H9 (cell line): ENCODE measurements around the gene NKAPL. TPM values are rescaled to one million over a fixed set of nuclear protein-coding genes. Genes with fewer than 3 reads are reported as not detected.

Source experiments
- DNase-seq: peaks from one replicate; pipeline ENCODE4 v3.0.0-alpha.2; 2017
- H2AFZ ChIP-seq: one replicate; pipeline ENCODE4 v1.6.1; 2013; ENCODE audit warnings: mild to moderate bottlenecking, low read length, control low read depth, moderate library complexity
- H2AK5ac ChIP-seq: 2 replicates; pipeline ENCODE4 v1.6.1; 2013; ENCODE audit warnings: low read length, control low read depth, mixed read lengths; ENCODE audit not compliant: insufficient read length
- H2BK120ac ChIP-seq: one replicate; pipeline ENCODE4 v1.6.1; 2013; ENCODE audit warnings: low read depth, mild to moderate bottlenecking, low read length, control low read depth, inconsistent platforms; ENCODE audit not compliant: poor library complexity, severe bottlenecking
- H2BK12ac ChIP-seq: 2 replicates; pipeline ENCODE4 v1.6.1; 2013; ENCODE audit warnings: low read length, control low read depth, mixed read lengths, low read depth; ENCODE audit not compliant: insufficient read length
- H2BK15ac ChIP-seq: 2 replicates; pipeline ENCODE4 v1.6.1; 2013; ENCODE audit warnings: low read depth, low read length, control low read depth
- H2BK20ac ChIP-seq: one replicate; pipeline ENCODE4 v1.6.1; 2013; ENCODE audit warnings: low read depth, mild to moderate bottlenecking, low read length, control low read depth, inconsistent platforms; ENCODE audit not compliant: poor library complexity, severe bottlenecking
- H2BK5ac ChIP-seq: 2 replicates; pipeline ENCODE4 v1.6.1; 2013; ENCODE audit warnings: low read length, control low read depth, mixed read lengths; ENCODE audit not compliant: insufficient read length
- H3K14ac ChIP-seq: 2 replicates; pipeline ENCODE4 v1.6.1; 2013; ENCODE audit warnings: low read length, control low read depth; ENCODE audit not compliant: insufficient read depth
- H3K18ac ChIP-seq: 2 replicates; pipeline ENCODE4 v1.6.1; 2013; ENCODE audit warnings: low read depth, mild to moderate bottlenecking, mixed read lengths, low read length, control low read depth; ENCODE audit not compliant: insufficient read length
- H3K23ac ChIP-seq: 2 replicates; pipeline ENCODE4 v1.6.1; 2013; ENCODE audit warnings: low read length, control low read depth, mixed read lengths, low read depth; ENCODE audit not compliant: insufficient read length
- H3K23me2 ChIP-seq: 2 replicates; pipeline ENCODE4 v1.6.1; 2013; ENCODE audit warnings: low read depth, mild to moderate bottlenecking, mixed read lengths, low read length, control low read depth; ENCODE audit not compliant: insufficient read length, poor library complexity, severe bottlenecking
- H3K27ac ChIP-seq: 2 replicates; pipeline ENCODE4 v1.5.1; 2013; ENCODE audit warnings: low read length, control low read depth, mixed read lengths, low read depth; ENCODE audit not compliant: insufficient read length
- H3K27me3 ChIP-seq: 2 replicates; pipeline ENCODE4 v1.6.1; 2013; ENCODE audit warnings: low read length, control low read depth, inconsistent platforms; ENCODE audit not compliant: insufficient read depth
- H3K4ac ChIP-seq: 2 replicates; pipeline ENCODE4 v1.6.1; 2013; ENCODE audit warnings: low read depth, mild to moderate bottlenecking, control low read depth, inconsistent platforms, low read length, moderate library complexity
- H3K4me1 ChIP-seq: 2 replicates; pipeline ENCODE4 v1.6.1; 2013; ENCODE audit warnings: low read length, control low read depth, inconsistent platforms; ENCODE audit not compliant: insufficient read depth
- H3K4me2 ChIP-seq: 2 replicates; pipeline ENCODE4 v1.6.1; 2013; ENCODE audit warnings: low read length, control low read depth, mixed read lengths; ENCODE audit not compliant: insufficient read length, insufficient read depth
- H3K56ac ChIP-seq: 2 replicates; pipeline ENCODE4 v1.6.1; 2013; ENCODE audit warnings: low read depth, mild to moderate bottlenecking, mixed read lengths, low read length, control low read depth; ENCODE audit not compliant: insufficient read length
- H3K79me1 ChIP-seq: 2 replicates; pipeline ENCODE4 v1.6.1; 2013; ENCODE audit warnings: low read depth, mild to moderate bottlenecking, moderate library complexity, low read length, control low read depth, inconsistent platforms; ENCODE audit not compliant: insufficient read depth, poor library complexity, severe bottlenecking
- H3K79me2 ChIP-seq: 2 replicates; pipeline ENCODE4 v1.6.1; 2013; ENCODE audit warnings: low read length, control low read depth, inconsistent platforms; ENCODE audit not compliant: insufficient read depth
- H3K9ac ChIP-seq: 2 replicates; pipeline ENCODE4 v1.6.1; 2013; ENCODE audit warnings: low read length, control low read depth, mixed read lengths; ENCODE audit not compliant: insufficient read length; ENCODE audit errors: extremely low read depth
- H3K9me3 ChIP-seq: one replicate; pipeline ENCODE4 v1.6.1; 2013; ENCODE audit warnings: low read depth, low read length, inconsistent platforms; ENCODE audit not compliant: control insufficient read depth
- H3T11ph ChIP-seq: one replicate; pipeline ENCODE4 v1.6.1; 2013; ENCODE audit warnings: mild to moderate bottlenecking, low read length, control low read depth, inconsistent platforms
- H4K20me1 ChIP-seq: one replicate; pipeline ENCODE4 v1.6.1; 2013; ENCODE audit not compliant: control insufficient read depth, insufficient read length, insufficient read depth
- H4K5ac ChIP-seq: 2 replicates; pipeline ENCODE4 v1.6.1; 2013; ENCODE audit warnings: low read depth, mild to moderate bottlenecking, mixed read lengths, low read length, control low read depth; ENCODE audit not compliant: insufficient read length
- H4K8ac ChIP-seq: replicated peaks from 2 replicates; pipeline ENCODE4 v1.6.1; 2013; ENCODE audit warnings: low read length, control low read depth, mixed read lengths, low read depth; ENCODE audit not compliant: insufficient read length
- H4K91ac ChIP-seq: 2 replicates; pipeline ENCODE4 v1.6.1; 2013; ENCODE audit warnings: low read depth, mild to moderate bottlenecking, moderate library complexity, mixed read lengths, low read length, control low read depth; ENCODE audit not compliant: insufficient read length
- H3K27ac Mint-ChIP-seq, 3 experiments: 2 replicates in 2 of 3; 3 replicates in 1 of 3; pipeline ENCODE4 v1.8.0; 2020 to 2021; ENCODE audit warnings: mixed read lengths in 3 of 3, mild to moderate bottlenecking in 1 of 3, moderate library complexity in 1 of 3
- H3K27me3 Mint-ChIP-seq: 2 replicates; pipeline ENCODE4 v1.8.0; 2021; ENCODE audit warnings: low read depth, mild to moderate bottlenecking, moderate library complexity, mixed read lengths
- H3K36me3 Mint-ChIP-seq, 3 experiments: 2 replicates in 2 of 3; 3 replicates in 1 of 3; pipeline ENCODE4 v1.8.0; 2020 to 2021; ENCODE audit warnings: low read depth in 3 of 3, mixed read lengths in 3 of 3; ENCODE audit not compliant: insufficient read depth in 1 of 3
- H3K4me1 Mint-ChIP-seq, 2 experiments: 2 replicates each; pipeline ENCODE4 v1.8.0; 2020; ENCODE audit warnings: mixed read lengths in 2 of 2
- H3K4me3 Mint-ChIP-seq, 2 experiments: 2 replicates in 1 of 2; 3 replicates in 1 of 2; pipeline ENCODE4 v1.8.0; 2020 to 2021; ENCODE audit warnings: mild to moderate bottlenecking in 2 of 2, mixed read lengths in 2 of 2, moderate library complexity in 1 of 2
- H3K9me3 Mint-ChIP-seq, 2 experiments: 2 replicates in 1 of 2; 3 replicates in 1 of 2; pipeline ENCODE4 v1.8.0; 2020; ENCODE audit warnings: mild to moderate bottlenecking in 2 of 2, mixed read lengths in 2 of 2, moderate library complexity in 1 of 2
- WGBS: extraction: QIAGEN DNeasy Blood & Tissue Kit; methylation state at CpG from one replicate; pipeline ENCODE4 v1.1.7; 2013; ENCODE audit warnings: missing lambda C conversion rate, low lambda C conversion rate, mixed read lengths; ENCODE audit not compliant: insufficient read length; ENCODE audit errors: extremely low coverage; 5-methylcytosine and 5-hydroxymethylcytosine counted together
- total RNA-seq: library from RNA; stranded (reverse); gene quantifications from 2 replicates; pipeline ENCODE4 v1.2.1, GENCODE V29; 2021
- TF ChIP-seq, protein P1 (sequence below): fragments of 200-600 bp; sonication (generic); conservative IDR thresholded peaks from 3 replicates; pipeline ENCODE4 v1.8.0; 2021; ENCODE audit warnings: antibody characterized with exemption, mild to moderate bottlenecking

The NKAPL gene
- total RNA-seq, 1 experiment from 2014 or later, result not detected

DNA sequence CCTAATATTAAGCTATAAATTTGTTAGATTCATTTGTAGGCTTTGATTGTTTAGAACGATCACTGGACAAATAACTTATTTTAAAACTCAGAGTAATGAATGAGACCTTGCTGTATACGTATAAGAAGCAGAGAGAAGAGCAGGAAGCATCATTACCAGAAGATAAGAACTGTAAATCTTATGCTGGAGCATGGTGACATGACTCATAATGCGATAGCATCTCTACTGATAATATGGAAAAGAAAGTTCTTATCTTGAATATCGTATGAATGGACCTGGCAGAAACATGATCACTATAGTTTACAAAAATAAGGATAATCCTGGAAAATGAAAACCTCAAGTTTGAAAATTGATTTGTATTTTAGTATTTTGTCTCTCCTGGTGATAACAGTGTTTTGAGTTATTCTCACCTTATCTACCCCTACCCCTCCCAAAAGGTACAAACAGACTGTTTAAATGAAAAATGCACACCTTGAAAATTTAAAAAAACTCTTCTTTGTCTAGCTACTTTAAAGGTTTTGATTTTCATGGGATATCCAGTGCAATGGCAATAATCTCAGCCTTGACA lies 5.8 kb downstream of the NKAPL start:
- Histone ChIP-seq H2BK5ac (no peak overlapping the region), H2BK120ac (no peak overlapping the region), H4K20me1 (no peaks in the 10 kb centered on the region), H4K91ac (no peak overlapping the region), H3K4ac (no peak overlapping the region), H4K8ac (no peak overlapping the region), H3K4me1 (no peaks in the 10 kb centered on the region), H3T11ph (no peak overlapping the region), H3K9me3 (no peaks in the 10 kb centered on the region), H3K18ac (no peak overlapping the region), H2AK5ac (no peak overlapping the region), H3K14ac (no peak overlapping the region), H2AFZ (no peak overlapping the region), H2BK12ac (no peak overlapping the region), H4K5ac (no peak overlapping the region), H3K23ac (no peak overlapping the region), H3K27me3 (no peaks in the 10 kb centered on the region), H2BK20ac (no peak overlapping the region), H3K79me1 (no peaks in the 10 kb centered on the region), H3K23me2 (peaks cover 4% of the 10 kb centered on the region), H2BK15ac (no peak overlapping the region), H3K56ac (no peak overlapping the region), H3K79me2 (no peaks in the 10 kb centered on the region; the same call in 1 of the 2 replicates), H3K4me2 (no peak overlapping the region), H3K27ac (no peak overlapping the region), H3K9ac (no peak overlapping the region)
- TF ChIP-seq, protein P1, sequence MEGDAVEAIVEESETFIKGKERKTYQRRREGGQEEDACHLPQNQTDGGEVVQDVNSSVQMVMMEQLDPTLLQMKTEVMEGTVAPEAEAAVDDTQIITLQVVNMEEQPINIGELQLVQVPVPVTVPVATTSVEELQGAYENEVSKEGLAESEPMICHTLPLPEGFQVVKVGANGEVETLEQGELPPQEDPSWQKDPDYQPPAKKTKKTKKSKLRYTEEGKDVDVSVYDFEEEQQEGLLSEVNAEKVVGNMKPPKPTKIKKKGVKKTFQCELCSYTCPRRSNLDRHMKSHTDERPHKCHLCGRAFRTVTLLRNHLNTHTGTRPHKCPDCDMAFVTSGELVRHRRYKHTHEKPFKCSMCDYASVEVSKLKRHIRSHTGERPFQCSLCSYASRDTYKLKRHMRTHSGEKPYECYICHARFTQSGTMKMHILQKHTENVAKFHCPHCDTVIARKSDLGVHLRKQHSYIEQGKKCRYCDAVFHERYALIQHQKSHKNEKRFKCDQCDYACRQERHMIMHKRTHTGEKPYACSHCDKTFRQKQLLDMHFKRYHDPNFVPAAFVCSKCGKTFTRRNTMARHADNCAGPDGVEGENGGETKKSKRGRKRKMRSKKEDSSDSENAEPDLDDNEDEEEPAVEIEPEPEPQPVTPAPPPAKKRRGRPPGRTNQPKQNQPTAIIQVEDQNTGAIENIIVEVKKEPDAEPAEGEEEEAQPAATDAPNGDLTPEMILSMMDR, result no peak
- no peaks in the 10 kb centered on the region for H3K9me3 Mint-ChIP-seq
- peaks cover 9% of the 10 kb centered on the region for H3K27me3 Mint-ChIP-seq
- no peaks in the 10 kb centered on the region for H3K36me3 Mint-ChIP-seq
- WGBS, result no CpG with 5 or more reads among the region's 4 CpGs
- no peak overlapping the region for H3K4me3 Mint-ChIP-seq
- no peak for DNase-seq
- peaks cover 0 to 3% of the 10 kb centered on the region in 2 experiments; a peak in 2 of 4 replicates for H3K4me1 Mint-ChIP-seq
- no peak overlapping the region for H3K27ac Mint-ChIP-seq
